Hematopoietic multipotent progenitor cell treated with erythropoietin and hydrocortisone succinate and interleukin-3 and kit ligand, for 15 days (in vitro differentiated cells): ENCODE measurements around the gene ILDR2.

Experiments
- DNase-seq: peaks from one replicate; pipeline ENCODE4 v3.0.0-alpha.2; 2015; ENCODE audit warnings: low spot score

The ILDR2 gene

GRCh38 chr1:166971252-166971651, 4.1 kb downstream of the ILDR2 start:
- DNase-seq = no peak

GRCh38 chr1:166969074-166969677, 6.2 kb downstream of the ILDR2 start:
- DNase-seq = no peak

GRCh38 chr1:166960858-166961474, 14.4 kb downstream of the ILDR2 start:
- DNase-seq = no peak

GRCh38 chr1:166956872-166957271, 18.5 kb downstream of the ILDR2 start:
- DNase-seq = no peak

GRCh38 chr1:166956057-166956850, 19.1 kb downstream of the ILDR2 start:
- DNase-seq = no peak

- no peak for DNase-seq
These were observed 21.8 kb downstream of the ILDR2 start for GRCh38 chr1:166953491-166953890.

- DNase-seq = no peak
These were observed 23.2 kb downstream of the ILDR2 start for GRCh38 chr1:166952002-166952746.

- no peak for DNase-seq
These were observed 24.3 kb downstream of the ILDR2 start for GRCh38 chr1:166951050-166951449.

GRCh38 chr1:166950156-166950555, 25.2 kb downstream of the ILDR2 start:
- DNase-seq = no peak

- no peak for DNase-seq
These were observed 26.4 kb downstream of the ILDR2 start for GRCh38 chr1:166948856-166949350.

- DNase-seq = no peak
These were observed 27.8 kb downstream of the ILDR2 start for GRCh38 chr1:166947398-166948043.

GRCh38 chr1:166944186-166944967, 31.0 kb downstream of the ILDR2 start:
- no peak for DNase-seq

GRCh38 chr1:166939741-166940375, 35.5 kb downstream of the ILDR2 start:
- DNase-seq = no peak

- DNase-seq = no peak
These were observed 37.4 kb downstream of the ILDR2 start for GRCh38 chr1:166937962-166938361.

GRCh38 chr1:166937329-166937728, 38.0 kb downstream of the ILDR2 start:
- no peak for DNase-seq

GRCh38 chr1:166933633-166934032, 41.7 kb downstream of the ILDR2 start:
- DNase-seq = no peak

GRCh38 chr1:166933140-166933539, 42.2 kb downstream of the ILDR2 start:
- DNase-seq = no peak

GRCh38 chr1:166929911-166930310, 45.4 kb downstream of the ILDR2 start:
- DNase-seq = no peak

GRCh38 chr1:166927701-166928100, 47.6 kb downstream of the ILDR2 start:
- DNase-seq = no peak

- DNase-seq = no peak
These were observed 49.4 kb downstream of the ILDR2 start for GRCh38 chr1:166925810-166926478.
